HUES64 (cell line): ENCODE data around the gene TSHR.

Experiments used
- H3K27ac ChIP-seq: 2 replicates; pipeline ENCODE4 v1.7.0; 2013; ENCODE audit warnings: low read depth, low read length, inconsistent platforms
- H3K27me3 ChIP-seq: 2 replicates; pipeline ENCODE4 v1.6.1; 2013; ENCODE audit warnings: mild to moderate bottlenecking, low read length; ENCODE audit not compliant: insufficient read depth
- H3K36me3 ChIP-seq: 2 replicates; pipeline ENCODE4 v1.6.1; 2013; ENCODE audit warnings: mild to moderate bottlenecking, low read length; ENCODE audit not compliant: insufficient read depth
- H3K4me1 ChIP-seq: 2 replicates; pipeline ENCODE4 v1.6.1; 2013; ENCODE audit warnings: mild to moderate bottlenecking, low read length, moderate library complexity; ENCODE audit not compliant: insufficient read depth
- H3K4me3 ChIP-seq: 2 replicates; pipeline ENCODE4 v1.5.1; 2013; ENCODE audit warnings: mild to moderate bottlenecking, low read length, moderate library complexity
- H3K9ac ChIP-seq: 2 replicates; pipeline ENCODE4 v1.6.1; 2013; ENCODE audit warnings: mild to moderate bottlenecking, low read depth, low read length
- H3K9me3 ChIP-seq: 2 replicates; pipeline ENCODE4 v1.6.1; 2013; ENCODE audit warnings: low read depth, low read length; ENCODE audit not compliant: insufficient read depth
- WGBS: fragments of 150-250, 120-280 bp; methylation state at CpG from one replicate; pipeline ENCODE4 v1.1.7; 2013; ENCODE audit warnings: missing lambda C conversion rate; 5-methylcytosine and 5-hydroxymethylcytosine counted together

TSHR gene

DNA sequence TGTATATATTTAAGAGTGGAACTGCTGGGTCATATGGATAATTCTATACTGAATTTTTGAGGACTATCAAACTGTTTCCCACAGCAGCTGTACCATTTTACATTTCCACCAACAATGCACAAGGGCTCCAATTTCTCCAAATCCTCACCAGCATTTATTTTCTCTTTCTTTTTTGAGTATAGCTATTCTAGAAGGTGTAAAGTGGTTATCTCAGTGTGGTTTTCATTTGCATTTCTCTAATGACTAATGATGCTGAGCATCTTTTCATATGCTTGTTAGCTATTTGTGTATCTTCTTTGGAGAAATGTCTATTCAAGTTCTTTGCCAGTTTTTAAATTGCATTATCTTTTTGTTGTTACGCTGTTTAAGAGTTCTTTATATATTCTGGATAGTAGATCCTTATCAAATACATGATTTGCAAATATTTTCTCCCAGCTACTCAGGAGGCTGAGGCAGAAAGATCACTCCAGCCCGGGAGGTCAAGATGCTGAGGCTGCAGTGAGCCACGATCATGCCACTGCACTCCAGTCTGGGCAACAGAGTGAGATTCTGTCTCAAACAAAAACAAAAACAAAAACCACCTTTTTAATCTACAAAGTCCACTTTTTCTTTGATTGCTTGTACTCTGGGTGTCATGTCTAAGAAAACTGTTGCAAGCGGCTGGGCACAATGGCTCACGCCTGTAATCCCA, 232.6 kb downstream of the TSHR start:
- H3K9ac ChIP-seq, result no peak overlapping the region
- WGBS, result 94% methylated on average over 4 of the region's 5 CpGs
- no peaks in the 10 kb centered on the region for H3K27me3 ChIP-seq
- H3K27ac ChIP-seq, result no peak overlapping the region
- no peaks in the 10 kb centered on the region for H3K9me3 ChIP-seq
- H3K4me1 ChIP-seq, result no peaks in the 10 kb centered on the region
- no peak overlapping the region for H3K4me3 ChIP-seq
- peaks cover 86% of the 10 kb centered on the region for H3K36me3 ChIP-seq

DNA sequence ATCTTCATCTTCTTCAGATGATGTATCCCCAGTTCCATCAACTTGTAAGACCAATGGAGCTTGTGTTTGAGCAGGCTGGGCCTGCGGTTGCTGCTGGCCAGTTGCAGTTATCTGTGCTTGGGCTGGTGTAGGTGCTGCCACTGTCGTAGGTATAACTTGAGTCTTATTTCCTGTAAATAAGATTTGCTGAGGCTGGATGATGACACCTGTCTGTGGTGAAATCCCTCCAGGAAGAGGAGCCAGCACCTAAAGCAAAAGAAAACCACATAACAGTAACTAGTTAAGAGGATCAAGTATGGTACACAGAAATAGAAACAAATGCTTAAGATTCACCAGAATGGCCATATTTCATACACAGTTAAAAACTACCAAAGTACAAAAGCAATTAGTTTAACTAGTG, 237.2 kb downstream of the TSHR start:
- no peaks in the 10 kb centered on the region for H3K27me3 ChIP-seq
- H3K27ac ChIP-seq, result no peak overlapping the region
- H3K36me3 ChIP-seq, result peaks cover 90% of the 10 kb centered on the region
- no peak overlapping the region for H3K4me3 ChIP-seq
- H3K9me3 ChIP-seq, result no peaks in the 10 kb centered on the region
- WGBS, result 94% methylated on average over 2 of the region's 2 CpGs
- no peak overlapping the region for H3K9ac ChIP-seq
- H3K4me1 ChIP-seq, result no peaks in the 10 kb centered on the region

DNA sequence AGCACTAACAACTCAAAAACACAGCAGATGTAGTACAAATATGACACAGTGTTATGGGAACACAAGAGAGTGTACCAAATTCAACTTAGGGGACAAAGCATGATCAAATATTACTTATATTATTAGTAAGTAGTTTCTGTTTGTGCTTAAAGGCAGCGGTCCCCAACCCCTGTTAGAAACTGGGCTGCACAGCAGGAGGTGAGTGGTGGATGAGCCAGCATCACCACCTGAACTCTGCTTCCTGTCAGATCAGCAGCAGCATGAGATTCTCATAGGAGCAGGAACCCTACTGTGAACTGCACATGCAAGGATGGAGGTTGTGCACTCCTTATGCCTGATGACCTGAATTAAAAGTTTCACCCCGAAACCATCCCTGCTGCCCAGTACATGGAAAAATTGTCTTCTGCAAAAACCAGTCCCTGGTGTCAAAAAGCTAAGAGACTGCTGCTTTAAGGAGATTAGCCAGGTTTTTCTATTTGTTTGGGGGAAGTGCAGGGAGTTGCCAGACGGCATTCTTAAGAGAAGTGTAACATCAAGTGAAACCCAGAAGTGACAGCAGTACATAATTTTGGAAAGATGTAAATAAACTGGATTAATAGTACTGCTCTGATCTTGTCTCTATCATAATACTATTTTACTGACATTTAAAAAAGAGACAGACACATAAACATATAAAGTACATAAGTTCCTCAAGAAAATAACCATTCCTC, 238.7 kb downstream of the TSHR start:
- Histone ChIP-seq H3K9ac (no peak overlapping the region), H3K27ac (no peak overlapping the region), H3K27me3 (no peaks in the 10 kb centered on the region), H3K36me3 (peaks cover 95% of the 10 kb centered on the region), H3K9me3 (no peaks in the 10 kb centered on the region), H3K4me1 (no peaks in the 10 kb centered on the region), H3K4me3 (no peak overlapping the region)
- 94% methylated on average over 3 of the region's 3 CpGs for WGBS
